Measurements from ENCODE around the gene USP24.

DNA sequence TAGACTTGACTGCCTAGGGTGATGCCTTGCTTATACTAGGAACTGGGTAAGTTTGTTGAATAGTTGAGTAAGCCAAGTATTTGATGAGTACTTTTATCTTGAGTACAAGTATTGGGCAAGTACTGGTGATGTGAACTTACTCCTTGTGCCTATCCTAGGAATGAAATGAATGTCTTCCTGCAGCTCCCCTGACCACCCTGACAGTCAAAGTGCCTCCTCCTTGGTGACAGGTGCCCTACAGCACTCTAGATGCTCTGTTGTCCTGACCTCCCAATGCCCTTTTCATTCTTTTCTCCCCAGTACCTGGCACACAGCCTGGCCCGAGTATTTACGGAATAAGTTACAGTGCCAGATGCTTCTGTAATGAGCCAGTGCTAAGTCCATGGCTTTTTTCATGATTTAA is 150.3 kb downstream of the USP24 start:
- TF ChIP-seq, protein P1, sequence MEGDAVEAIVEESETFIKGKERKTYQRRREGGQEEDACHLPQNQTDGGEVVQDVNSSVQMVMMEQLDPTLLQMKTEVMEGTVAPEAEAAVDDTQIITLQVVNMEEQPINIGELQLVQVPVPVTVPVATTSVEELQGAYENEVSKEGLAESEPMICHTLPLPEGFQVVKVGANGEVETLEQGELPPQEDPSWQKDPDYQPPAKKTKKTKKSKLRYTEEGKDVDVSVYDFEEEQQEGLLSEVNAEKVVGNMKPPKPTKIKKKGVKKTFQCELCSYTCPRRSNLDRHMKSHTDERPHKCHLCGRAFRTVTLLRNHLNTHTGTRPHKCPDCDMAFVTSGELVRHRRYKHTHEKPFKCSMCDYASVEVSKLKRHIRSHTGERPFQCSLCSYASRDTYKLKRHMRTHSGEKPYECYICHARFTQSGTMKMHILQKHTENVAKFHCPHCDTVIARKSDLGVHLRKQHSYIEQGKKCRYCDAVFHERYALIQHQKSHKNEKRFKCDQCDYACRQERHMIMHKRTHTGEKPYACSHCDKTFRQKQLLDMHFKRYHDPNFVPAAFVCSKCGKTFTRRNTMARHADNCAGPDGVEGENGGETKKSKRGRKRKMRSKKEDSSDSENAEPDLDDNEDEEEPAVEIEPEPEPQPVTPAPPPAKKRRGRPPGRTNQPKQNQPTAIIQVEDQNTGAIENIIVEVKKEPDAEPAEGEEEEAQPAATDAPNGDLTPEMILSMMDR (conservative IDR thresholded peaks at IDR 0.05; ENCODE audit: low read depth, low read length): no peak
- TF ChIP-seq EZH2phosphoT487 (IDR thresholded peaks at IDR 0.05; ENCODE audit: borderline replicate concordance, low read length): no peak

Data from PC-3 (cell line).